Smooth muscle cell of the brain vasculature (primary cell): Measurements from ENCODE around the gene FXYD2.
"Not testable (repeated sequence)": the region's sequence is repeated elsewhere in the genome, so short reads cannot be mapped to it uniquely, and the experiment has no call there.

Experiments
- DNase-seq: peaks from one replicate; pipeline ENCODE4 v3.0.0-alpha.2; 2012; ENCODE audit warnings: low read depth, low spot score

The FXYD2 gene

DNA sequence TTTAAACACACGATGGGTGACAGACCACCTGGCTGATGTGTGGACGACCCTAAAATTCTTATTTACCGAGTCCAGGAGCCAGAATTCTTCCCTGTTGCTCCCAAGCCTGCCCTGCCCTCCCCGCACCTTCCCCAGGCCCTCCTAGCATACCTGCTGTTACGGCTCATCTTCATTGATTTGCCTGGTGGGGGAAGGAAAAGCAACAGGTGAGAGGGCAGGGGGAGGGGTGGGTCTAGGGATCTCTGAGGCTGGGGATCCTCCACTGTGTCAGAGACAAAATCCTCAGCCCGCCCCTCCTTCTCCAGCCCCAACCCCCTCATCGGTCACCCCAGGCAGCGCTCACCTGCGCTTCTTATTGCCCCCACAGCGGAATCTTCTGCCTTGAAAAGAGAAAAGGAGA, 4.0 kb downstream of the FXYD2 start:
- DNase-seq = no peak

DNA sequence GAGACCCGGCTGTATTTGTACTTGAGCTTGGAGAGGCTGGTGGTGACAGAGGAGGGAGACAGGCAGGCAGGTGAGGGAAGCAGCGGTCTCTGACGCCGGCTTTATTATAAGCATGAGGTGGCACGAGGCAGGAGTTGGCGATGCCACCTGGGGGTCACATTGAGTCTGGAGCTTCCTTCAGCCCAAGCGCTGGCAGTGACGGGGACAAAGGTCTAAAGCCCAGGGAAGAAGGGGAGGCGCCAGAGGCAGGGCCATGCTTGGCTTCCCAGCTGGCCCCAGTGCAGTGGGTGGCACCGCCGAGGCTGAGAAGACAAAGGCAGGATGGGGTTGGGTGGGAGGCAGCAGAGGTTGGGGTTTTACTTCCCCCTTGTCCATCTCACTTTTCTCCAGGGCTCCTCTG, 4.5 kb downstream of the FXYD2 start:
- DNase-seq = no peak

DNA sequence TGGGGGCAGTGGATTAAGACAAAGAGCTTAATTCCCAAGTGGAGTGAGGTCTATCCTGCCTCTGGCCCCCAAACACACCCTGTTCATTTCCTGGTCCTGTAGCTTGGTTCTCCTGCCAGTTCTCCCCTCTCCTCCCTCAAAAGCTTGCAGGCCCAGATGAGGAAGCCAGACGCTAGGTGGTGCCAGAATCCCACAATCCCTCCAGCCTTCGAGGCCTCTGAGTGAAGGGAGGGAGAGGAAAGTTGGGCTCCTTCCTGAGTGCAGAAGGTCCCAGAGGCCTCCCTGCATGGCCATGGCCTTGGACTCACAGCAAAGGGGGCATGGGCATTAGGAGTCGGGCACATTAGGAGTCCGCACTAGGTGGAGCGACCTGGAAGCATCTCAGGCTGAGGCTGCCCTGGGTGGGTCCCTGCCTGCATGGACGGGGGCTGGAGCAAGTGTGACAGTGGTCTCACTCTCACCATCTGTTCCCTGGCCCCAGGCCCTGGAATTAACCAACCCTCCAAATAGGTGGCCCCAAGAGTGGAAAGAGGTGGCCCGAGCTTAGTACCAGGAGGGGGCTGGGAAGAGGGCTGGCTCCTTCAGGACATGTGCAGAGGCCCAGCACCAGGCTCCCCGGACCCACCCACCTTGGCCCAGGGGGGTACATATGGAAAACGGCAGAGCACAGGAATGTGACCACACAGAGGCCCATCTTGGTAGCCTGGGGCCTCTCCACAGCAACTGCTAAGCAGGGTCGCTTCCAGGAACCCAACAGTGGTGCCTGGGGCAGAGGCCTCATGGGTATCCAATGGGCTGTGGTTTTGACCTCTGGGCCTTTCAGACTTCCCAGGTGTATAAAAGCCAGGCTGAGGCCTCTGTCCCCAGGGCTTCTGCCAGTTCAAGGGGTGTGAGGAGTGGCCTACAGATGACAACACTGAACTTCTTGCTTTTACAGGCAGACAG, 5.2 kb downstream of the FXYD2 start:
- peak; percentile 41 for DNase-seq

DNA sequence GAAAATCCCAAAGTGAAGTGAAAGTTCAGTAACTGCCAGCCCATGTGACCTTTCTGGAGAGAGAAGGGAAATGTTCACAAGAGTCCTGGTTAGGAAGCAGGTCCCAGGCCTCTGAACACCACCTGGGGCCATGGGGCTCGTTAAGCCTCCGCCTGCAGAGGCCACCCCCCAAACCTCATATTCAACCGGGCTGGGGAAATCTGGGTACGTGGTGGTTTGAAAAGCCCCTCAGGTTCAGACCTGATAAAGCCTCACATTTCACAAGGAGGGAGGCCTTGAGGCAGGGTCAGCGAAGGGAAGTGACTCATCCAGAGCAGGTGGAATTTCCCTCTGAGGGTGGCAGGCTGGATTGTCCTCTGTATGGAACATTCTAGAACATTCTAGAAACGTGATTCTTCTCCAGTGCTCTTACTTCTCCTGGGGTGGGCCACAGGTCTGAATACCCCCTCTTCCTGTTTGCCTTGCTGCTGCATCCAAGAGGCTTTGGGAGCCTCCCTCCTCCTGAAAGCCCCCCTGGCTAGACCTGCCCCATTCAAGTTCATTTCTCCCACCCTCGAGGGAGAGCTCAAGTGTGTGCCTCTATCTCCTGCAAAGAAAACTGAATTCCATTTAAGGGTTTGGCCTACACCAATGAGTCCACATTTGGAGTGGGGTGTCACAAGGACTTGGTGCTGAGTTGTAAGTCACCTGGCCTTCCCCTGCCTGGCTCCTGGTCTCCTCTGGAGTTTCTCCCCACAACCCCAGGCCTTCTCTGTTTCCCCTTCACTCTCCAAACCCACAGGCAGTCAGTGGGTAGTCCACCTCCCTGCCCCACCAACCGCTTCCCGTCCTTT, 6.3 kb downstream of the FXYD2 start:
- DNase-seq = no peak

DNA sequence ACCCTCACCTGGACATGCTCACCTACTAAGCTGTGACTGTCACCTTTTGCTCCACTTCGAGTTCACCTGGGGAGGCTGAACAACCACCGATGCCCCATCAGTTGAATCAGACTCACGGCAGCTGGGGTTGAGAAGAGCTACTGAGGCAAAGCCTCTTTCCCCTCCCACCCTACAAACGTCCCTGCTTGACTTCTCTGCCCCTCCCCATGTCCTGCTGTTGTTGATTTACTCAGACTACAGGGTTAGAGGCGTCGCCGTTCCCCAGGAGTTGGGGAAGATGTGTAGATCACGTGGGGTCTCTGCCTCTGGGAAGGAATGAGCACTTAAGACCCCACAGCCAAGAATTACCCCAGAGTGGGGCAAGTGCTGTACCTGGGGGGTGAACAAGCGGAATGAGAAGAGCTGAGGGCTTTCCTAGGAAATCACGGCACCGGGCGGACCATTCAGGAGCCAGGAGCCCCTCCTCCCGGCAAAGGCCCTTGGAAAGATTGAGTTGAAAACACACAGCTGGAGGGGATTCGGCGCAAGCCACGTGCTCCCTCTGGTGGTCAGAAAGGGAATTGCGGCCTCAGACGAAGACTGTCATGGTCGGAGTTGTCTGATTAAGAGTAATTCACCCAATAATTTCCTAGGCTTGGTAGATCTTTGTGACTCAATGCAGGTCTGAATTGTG, 7.0 kb downstream of the FXYD2 start:
- peak; percentile 59 for DNase-seq

DNA sequence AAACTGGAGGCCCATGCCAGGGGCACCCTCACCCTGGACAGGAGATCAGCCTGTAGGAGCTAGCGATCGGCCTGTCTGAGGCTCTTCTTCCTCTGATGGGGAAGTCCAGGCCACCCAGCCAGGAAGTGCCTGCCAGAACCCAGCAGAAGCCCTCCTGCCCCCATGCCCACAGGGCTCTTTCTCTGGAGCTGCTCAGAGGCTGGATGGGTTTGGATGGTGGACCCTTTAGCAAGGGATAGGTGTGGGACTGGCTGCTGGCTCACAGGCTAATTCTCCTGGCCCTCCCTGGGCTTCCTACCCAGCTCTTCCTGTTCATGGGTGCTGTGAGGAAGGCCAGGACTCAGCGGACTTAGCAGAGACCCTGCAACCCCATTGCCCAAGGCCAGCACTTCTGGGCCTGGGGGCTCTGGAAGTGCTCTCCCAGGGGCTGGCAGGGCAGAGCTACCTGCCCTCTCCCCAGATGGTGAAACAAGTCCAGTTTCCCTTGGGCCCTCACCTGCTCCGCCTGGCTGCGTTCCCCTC, 7.6 kb downstream of the FXYD2 start:
- no peak for DNase-seq

DNA sequence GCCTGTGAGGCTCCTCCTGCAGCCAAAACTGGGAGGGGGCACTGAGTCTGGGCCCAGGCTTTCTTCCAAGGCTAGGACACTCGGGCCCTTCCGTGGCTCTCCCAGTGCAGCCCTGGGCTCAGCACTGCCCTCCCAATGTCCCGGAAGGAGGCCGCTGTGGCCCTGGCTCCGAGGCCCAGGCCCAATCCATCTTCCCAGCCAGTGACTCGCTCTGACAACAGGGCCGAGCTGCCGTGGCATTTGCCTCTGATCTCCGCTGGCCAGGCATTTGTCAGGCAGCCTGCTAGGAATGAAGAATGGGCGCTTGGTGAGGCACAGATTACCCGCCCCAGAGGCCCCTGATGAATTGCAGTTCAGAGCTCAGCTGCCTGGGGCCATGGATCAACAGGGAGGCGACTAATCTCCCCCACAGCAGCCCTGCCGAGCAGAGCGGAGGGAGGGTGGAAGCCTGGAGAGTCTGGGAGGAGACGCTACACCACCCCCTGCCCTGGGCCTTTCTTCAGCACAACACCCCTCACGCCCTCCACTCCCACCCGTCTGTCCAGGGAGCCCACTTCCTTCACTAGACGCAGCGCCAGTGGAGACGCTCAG, 8.3 kb downstream of the FXYD2 start:
- no peak for DNase-seq

DNA sequence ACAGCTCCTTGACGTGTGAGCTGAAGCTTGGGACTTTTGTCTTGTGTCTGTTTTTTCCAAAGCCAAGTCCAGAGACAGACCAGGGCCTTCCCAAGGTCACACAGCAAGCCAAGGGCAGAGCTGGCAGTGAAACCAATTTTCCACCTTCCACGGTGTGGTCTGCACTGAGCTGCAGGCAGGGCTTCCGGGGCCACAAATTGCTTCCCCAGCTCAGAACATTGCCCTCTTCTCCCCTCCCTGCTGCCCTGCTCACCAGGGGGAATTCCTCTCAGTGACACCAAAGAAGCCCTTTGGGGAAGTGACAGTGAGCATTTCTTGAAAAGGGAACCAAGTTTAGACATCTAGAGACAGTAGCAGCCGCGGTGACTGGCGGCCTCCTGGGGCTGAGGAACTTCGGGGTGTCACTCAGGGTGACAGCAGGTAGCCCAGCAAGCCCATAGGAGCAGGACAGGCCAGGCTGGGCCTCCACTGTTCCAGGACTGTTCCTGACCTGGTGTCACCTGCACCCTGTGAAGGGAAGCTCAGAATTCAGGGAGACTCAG, 9.2 kb downstream of the FXYD2 start:
- DNase-seq = no peak

DNA sequence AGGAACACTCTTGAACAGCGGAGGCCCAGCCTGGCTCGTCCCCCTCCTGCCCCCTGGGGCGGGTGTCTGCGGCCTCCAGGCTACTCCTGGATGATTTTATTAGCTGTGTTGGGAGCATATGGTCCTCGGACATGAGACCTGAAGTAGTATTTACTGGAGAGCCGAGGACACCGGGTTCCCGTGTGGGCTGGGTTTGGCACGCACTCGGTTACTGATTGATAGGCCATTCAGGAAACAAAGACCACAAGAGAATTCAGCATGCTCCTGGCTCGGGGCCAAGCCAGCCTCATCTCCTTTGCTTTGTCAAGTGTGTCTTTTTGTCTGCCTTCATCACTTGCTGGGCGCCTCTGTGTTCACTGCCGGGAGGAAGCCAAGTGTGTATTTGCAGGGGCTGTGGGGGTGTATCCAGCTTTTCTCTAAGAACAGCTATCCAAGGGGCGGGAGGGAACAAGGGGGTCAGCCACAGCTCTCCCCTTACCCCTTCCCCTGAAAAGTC, 9.7 kb downstream of the FXYD2 start:
- DNase-seq = no peak

DNA sequence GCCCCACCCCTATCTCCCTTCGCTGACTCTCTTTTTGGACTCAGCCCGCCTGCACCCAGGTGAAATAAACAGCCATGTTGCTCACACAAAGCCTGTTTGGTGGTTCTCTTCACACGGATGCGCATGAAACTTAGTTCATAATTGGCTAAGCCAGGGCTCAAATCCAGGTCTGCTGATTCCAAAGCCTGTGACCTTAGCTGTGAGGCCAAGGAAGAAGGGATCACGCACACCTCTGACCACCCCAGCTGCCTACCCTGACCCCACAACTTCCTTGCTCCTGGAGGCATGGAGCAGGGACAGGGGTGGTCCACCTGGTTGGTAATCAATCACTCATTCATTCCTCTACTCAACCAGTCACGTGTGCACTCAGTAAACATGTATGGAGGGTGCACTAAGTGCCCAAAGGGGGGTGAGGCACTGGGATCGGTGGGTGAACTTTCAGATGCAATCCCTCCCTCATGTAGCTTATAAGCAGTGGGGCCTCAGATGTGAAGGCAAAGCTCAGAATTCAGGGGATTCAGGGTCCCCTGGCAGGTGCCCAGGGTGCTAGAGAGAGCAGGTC, 10.3 kb downstream of the FXYD2 start:
- no peak for DNase-seq

DNA sequence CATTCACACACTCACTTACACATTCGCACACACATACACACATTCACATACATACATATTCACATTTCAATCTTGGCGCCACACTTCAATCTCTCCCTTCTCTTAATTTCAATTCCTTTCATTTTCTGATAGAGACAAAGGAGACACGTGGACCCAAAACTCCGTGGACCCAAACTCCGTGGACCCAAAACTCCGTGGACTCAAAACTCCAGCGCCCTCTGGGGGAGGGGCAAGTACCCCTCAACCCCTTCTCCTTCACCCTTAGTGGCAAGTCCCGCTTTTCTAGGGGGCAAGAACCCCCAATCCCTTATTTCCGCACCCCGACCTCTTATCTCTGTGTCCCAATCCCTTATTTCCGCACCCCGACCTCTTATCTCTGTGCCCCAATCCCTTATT, 14.5 kb downstream of the FXYD2 start:
- DNase-seq = not testable (repeated sequence)

DNA sequence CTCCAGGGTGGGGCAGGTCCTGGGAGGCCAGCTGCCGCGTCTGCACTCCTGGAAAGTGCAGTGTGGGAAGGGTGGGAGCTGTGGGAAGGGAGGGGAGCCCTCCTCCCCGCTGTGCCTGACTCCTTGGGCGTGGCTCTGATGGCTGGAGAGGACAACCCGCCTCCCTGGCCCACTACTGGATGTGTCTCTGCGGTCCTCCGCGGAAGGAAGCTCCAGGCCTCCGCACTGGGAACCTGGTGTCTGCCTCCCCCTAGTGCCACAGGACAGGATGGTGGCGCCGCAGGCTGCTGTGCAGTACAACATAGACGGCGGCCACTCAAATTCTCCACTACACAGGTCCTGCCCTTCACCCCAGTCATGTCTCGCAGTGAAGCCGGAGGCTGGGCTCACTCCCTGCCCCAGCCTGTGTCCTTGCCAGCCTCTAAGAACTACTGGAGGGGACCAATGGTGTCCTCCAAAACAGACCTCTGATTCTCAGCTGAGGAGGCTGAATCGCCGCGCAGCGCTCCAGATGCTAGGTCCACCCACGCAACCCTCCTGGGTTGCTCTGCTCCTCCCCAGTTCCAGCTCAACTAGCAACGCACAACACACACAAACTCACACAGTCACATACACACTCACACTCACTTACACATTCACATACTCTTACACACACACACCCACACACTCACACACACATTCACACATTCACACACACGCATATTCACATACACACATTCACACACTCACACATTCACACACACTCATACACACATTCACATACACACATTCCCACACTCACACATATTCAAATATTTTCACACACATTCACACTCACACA, 15.1 kb downstream of the FXYD2 start:
- no peak for DNase-seq

DNA sequence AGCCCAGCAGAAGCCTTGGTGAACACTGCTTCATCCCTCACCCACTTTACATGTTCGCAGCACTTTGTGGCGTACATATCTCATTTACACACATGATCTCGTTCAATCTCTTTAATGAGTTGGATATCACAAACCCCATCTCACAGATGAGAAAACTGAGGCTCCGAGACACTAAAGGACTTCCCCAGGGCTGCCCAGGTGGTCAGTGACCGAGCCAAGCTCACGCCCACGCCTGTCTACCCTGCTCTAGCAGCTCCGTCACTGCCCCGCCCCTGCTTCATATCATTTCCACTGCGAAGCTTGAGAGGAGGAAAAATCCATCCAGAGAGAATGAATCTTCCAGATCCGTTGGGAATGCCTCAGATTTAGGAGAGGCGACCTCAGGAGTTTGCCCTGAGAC, 15.8 kb downstream of the FXYD2 start:
- no peak for DNase-seq

DNA sequence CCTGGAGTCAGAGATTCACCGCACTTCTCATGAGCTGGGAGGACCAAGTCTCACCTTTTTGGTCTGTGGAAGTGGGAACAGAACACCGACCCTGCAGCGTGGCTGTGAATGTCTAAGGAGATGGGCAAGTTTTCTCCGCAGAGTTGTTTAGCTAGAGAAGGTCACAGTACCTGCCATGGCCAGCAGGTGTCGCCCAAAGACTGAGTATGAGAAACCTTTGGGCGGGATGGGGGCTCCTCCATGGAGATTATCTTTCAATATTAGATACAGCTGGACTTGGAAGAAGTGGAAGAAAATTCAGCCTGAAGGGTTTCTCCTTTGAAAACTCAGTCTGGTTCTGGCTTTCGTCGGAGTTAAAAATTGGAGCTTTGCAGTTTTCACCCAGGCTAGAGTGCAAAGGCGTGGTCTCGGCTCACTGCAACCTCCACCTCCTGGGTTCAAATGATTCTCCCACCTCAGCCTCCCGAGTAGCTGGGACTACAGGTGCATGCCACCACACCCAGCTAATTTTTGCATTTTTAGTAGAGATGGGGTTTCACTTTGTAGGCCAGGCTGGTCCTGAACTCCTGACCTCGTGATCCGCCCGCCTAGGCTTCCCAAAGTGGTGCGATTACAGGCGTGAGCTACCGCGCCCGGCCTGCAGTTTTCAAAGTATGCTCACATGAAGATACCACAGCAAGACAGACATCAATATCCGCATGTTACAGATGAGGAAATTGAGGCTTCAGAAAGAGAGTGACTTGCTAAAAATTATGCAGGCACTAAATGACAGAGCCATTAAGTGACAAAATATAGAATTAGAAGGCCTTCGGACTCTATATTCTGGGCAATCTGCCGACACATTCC, 16.8 kb downstream of the FXYD2 start:
- DNase-seq = peak; percentile 46

DNA sequence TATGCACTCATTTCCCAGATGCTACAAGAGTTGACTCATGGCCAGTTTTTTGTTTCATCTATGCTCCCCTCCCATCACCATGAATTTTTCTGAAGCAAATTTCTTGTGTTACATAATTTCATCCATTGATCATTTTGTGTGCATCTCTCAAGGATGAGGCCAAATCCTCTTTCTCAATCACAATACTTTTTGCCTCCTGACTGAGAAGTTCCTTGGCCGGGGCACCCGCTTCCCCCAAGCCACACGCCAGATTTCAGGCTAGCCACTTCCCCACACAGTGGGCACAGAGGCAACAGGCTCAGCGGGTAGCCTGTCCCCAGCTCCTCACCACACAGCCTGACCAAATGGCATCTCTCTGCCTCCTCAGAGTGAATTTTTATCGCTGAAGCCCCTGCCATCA, 17.7 kb downstream of the FXYD2 start:
- no peak for DNase-seq

DNA sequence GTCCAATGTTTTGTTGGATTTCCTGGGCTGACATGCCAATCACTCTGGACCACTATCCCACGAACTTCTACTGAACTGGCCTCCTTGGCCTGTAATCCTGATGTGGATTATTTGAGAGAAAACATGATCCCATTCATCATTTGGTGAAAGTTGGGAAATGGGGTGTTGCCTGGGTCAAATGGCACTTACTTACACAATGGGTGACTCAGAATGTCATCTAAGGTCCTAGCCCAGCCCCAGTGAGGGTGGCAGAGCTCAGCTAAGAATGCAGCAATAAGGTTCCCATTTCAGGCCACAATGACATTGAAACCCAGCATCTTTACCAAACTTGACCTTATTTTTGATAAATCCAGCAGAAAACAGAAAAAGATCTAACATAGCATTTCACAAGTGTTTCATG, 19.5 kb downstream of the FXYD2 start:
- no peak for DNase-seq

DNA sequence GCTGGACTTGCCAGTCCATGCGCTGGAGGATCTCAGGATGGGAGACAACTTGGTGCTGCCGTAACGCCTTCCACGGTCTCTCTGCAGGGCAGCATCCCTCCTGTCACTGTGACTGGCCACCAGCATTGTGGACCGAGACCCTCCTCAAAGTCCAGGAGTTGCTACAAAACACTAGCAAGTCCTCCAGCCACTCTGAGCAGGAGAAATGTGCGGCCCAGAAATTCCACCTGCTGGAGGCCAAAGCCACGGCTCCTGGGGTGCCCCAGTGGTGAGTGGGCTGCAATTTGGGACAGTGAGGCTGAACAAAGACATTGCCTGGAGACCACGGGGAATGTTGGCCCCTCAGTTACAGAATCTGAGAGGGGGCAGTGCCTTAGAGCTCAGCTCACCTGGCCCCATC, 20.6 kb downstream of the FXYD2 start:
- DNase-seq = no peak

DNA sequence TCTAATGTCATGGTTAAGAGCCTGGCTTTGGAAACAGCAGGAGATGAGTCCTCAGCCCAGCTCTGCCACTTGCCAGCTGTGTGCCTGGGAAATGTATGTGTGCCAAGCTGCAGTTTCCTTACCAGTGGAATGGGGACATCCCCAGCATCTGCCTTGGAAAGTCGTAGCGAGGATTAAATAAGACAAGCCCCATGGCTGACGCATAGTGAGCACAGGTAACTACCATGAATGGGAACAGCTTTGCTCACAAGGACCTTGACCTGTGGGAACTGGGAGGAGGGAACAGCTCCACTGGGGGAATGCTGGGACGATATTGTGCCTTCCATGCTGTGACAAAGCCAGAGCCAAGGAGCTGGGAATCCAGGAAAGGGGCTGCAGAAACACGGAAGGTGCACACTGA, 24.9 kb downstream of the FXYD2 start:
- DNase-seq = no peak
